ENCODE results near the gene FAM177B.

DNA sequence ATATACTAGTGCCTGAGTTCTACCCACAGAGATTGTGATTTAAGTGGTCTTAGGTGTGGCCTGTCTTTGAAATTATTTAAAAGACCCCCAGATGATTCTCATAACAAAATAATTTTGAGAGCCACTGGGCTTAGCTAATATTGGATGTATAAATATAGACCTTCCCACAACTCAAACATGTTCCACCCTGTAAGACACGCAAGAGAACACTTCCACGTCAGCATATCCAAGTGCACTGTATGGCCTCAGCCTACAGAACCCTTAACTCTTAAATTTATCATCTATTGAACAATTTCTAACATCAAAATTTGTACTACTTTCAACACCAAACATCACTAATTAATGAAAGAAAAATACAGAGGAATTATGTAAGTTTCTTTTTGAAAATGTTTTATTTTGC is 2.5 kb downstream of the FAM177B start:
- TF ChIP-seq, protein P1, sequence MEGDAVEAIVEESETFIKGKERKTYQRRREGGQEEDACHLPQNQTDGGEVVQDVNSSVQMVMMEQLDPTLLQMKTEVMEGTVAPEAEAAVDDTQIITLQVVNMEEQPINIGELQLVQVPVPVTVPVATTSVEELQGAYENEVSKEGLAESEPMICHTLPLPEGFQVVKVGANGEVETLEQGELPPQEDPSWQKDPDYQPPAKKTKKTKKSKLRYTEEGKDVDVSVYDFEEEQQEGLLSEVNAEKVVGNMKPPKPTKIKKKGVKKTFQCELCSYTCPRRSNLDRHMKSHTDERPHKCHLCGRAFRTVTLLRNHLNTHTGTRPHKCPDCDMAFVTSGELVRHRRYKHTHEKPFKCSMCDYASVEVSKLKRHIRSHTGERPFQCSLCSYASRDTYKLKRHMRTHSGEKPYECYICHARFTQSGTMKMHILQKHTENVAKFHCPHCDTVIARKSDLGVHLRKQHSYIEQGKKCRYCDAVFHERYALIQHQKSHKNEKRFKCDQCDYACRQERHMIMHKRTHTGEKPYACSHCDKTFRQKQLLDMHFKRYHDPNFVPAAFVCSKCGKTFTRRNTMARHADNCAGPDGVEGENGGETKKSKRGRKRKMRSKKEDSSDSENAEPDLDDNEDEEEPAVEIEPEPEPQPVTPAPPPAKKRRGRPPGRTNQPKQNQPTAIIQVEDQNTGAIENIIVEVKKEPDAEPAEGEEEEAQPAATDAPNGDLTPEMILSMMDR (IDR thresholded peaks at IDR 0.05) = no peak
- TF ChIP-seq POLR2A (IDR thresholded peaks at IDR 0.05) (no peak), POLR2AphosphoS5 (IDR thresholded peaks at IDR 0.05) (no peak), EP300 (IDR thresholded peaks at IDR 0.05) (no peak)

Measured in upper lobe of left lung (tissue), 4 donors.